Right hindlimb (tissue), 1 donor: ENCODE data around the gene ITGAD.
A peak's percentile ranks its signal among the peaks of the same experiment; 100 is the strongest.
"Not testable (repeated sequence)": the region's sequence is repeated elsewhere in the genome, so short reads cannot be mapped to it uniquely, and the experiment has no call there.

Source experiments
- DNase-seq: peaks from one replicate; pipeline ENCODE4 v3.0.0-alpha.2; 2018

Gene ITGAD

GRCh38 chr16:31435341-31436220, 42.4 kb downstream of the ITGAD start:
- DNase-seq = no peak

GRCh38 chr16:31436221-31437045, 43.3 kb downstream of the ITGAD start:
- DNase-seq = no peak

GRCh38 chr16:31438414-31438813, 45.3 kb downstream of the ITGAD start:
- no peak for DNase-seq

GRCh38 chr16:31439023-31439422, 45.9 kb downstream of the ITGAD start:
- DNase-seq = not testable (repeated sequence)

GRCh38 chr16:31439519-31439918, 46.4 kb downstream of the ITGAD start:
- DNase-seq = no peak

GRCh38 chr16:31440516-31441184, 47.5 kb downstream of the ITGAD start:
- no peak for DNase-seq

GRCh38 chr16:31441956-31442355, 48.8 kb downstream of the ITGAD start:
- no peak for DNase-seq

- not testable (repeated sequence) for DNase-seq
These were observed 52.8 kb downstream of the ITGAD start for GRCh38 chr16:31445931-31446330.

- DNase-seq = no peak
These were observed 58.1 kb downstream of the ITGAD start for GRCh38 chr16:31451201-31451600.

GRCh38 chr16:31451681-31452351, 58.7 kb downstream of the ITGAD start:
- DNase-seq = no peak

GRCh38 chr16:31452631-31453106, 59.5 kb downstream of the ITGAD start:
- DNase-seq = no peak

GRCh38 chr16:31453255-31454204, 60.4 kb downstream of the ITGAD start:
- DNase-seq = no peak

- DNase-seq = no peak
These were observed 62.6 kb downstream of the ITGAD start for GRCh38 chr16:31455601-31456314.

- no peak for DNase-seq
These were observed 63.8 kb downstream of the ITGAD start for GRCh38 chr16:31456988-31457360.

- DNase-seq = peak; percentile 67
These were observed 65.1 kb downstream of the ITGAD start for GRCh38 chr16:31458073-31458843.

- peak; percentile 98 for DNase-seq
These were observed 65.9 kb downstream of the ITGAD start, which contains the start of gene ARMC5 for GRCh38 chr16:31458844-31459686. TSS of gene ARMC5 (plus strand) at chr16:31459501. CDS start at chr16:31459525, 24 bp downstream.

- peak; percentile 100 for DNase-seq
These were observed 66.8 kb downstream of the ITGAD start for GRCh38 chr16:31459687-31460581.

- DNase-seq = peak; percentile 26
These were observed 67.5 kb downstream of the ITGAD start for GRCh38 chr16:31460582-31461002.
